ENCODE data around the gene ENHO. TPM values are rescaled to one million over a fixed set of nuclear protein-coding genes. Genes with fewer than 3 reads are reported as not detected.

ENHO gene
- total and polyA plus RNA-seq, 10 donors = 0.35 to 0.94 (median 0.81) TPM; not detected in 4

- Histone ChIP-seq H3K36me3 (no peaks in the 10 kb centered on the region), H3K4me3 (no peak overlapping the region), H3K9me3 (no peaks in the 10 kb centered on the region), H3K27me3 (replicated peaks in 1 of 7) (peaks cover 0 to 7% (median 0%) of the 10 kb centered on the region in 7 donors), H3K4me1 (peaks cover 0 to 8% (median under 1%) of the 10 kb centered on the region in 6 donors), H3K27ac (no peak overlapping the region)
- 84 to 91% (median 88%) methylated on average over 7 of the region's 7 CpGs for WGBS, 5 donors
- intact Hi-C loops (cut with DNase I; ENCODE audit: low total_unique reads) = loop anchor here (10.0 kb wide), 1 partner anchor 102 kb away; no protein-coding TSS in a partner anchor
- no peak for DNase-seq
- TF ChIP-seq POLR2A (IDR thresholded peaks at IDR 0.05) = no peak
- no peak for TF ChIP-seq CTCF (IDR thresholded peaks at IDR 0.05 in 8 of 11, conservative IDR thresholded peaks at IDR 0.05 in 3 of 11)
- TF ChIP-seq POLR2AphosphoS5 (IDR thresholded peaks at IDR 0.05) = no peak
Measured at GRCh38 chr9:34506623-34507022, 16.2 kb downstream of the ENHO start.

- WGBS, 5 donors = 70 to 83% (median 80%) methylated on average over 5 of the region's 5 CpGs
- Histone ChIP-seq H3K4me3 (no peak overlapping the region), H3K9me3 (no peaks in the 10 kb centered on the region), H3K4me1 (peaks cover 0 to 14% (median 4%) of the 10 kb centered on the region in 6 donors), H3K27me3 (replicated peaks in 1 of 7) (peaks cover 0 to 8% (median 0%) of the 10 kb centered on the region in 7 donors), H3K36me3 (no peaks in the 10 kb centered on the region), H3K27ac (peak overlapping the region in 2 of 8 donors; percentile 4 to 15)
- no peak for TF ChIP-seq CTCF (IDR thresholded peaks at IDR 0.05 in 8 of 11, conservative IDR thresholded peaks at IDR 0.05 in 3 of 11)
- no peak for TF ChIP-seq POLR2AphosphoS5 (IDR thresholded peaks at IDR 0.05)
- no peak for TF ChIP-seq POLR2A (IDR thresholded peaks at IDR 0.05)
- DNase-seq = no peak
- intact Hi-C loops (cut with DNase I; ENCODE audit: low total_unique reads) = loop anchor here (10.0 kb wide), 1 partner anchor 101 kb away; no protein-coding TSS in a partner anchor
Measured at GRCh38 chr9:34505370-34506120, 17.2 kb downstream of the ENHO start.

- Histone ChIP-seq H3K4me3 (no peak overlapping the region), H3K27me3 (replicated peaks in 1 of 7) (peaks cover 0 to 17% (median 0%) of the 10 kb centered on the region in 7 donors), H3K9me3 (no peaks in the 10 kb centered on the region), H3K4me1 (peaks cover 0 to 14% (median 4%) of the 10 kb centered on the region in 6 donors), H3K36me3 (no peaks in the 10 kb centered on the region), H3K27ac (no peak overlapping the region)
- TF ChIP-seq POLR2AphosphoS5 (IDR thresholded peaks at IDR 0.05) (no peak), CTCF (IDR thresholded peaks at IDR 0.05 in 8 of 11, conservative IDR thresholded peaks at IDR 0.05 in 3 of 11) (no peak), POLR2A (IDR thresholded peaks at IDR 0.05) (no peak)
- intact Hi-C loops (cut with DNase I; ENCODE audit: low total_unique reads) = loop anchor here (10.0 kb wide), 1 partner anchor 99 kb away; no protein-coding TSS in a partner anchor
- no peak for DNase-seq
Measured at GRCh38 chr9:34503406-34503805, 19.4 kb downstream of the ENHO start.

- Histone ChIP-seq H3K36me3 (no peaks in the 10 kb centered on the region), H3K27ac (no peak overlapping the region), H3K4me1 (peaks cover 0 to 14% (median 4%) of the 10 kb centered on the region in 6 donors), H3K27me3 (replicated peaks in 1 of 7) (peaks cover 0 to 17% (median 0%) of the 10 kb centered on the region in 7 donors), H3K9me3 (no peaks in the 10 kb centered on the region), H3K4me3 (no peak overlapping the region)
- DNase-seq = no peak
- intact Hi-C loops (cut with DNase I; ENCODE audit: low total_unique reads) = loop anchor here (10.0 kb wide), 1 partner anchor 98 kb away; no protein-coding TSS in a partner anchor
- 81 to 85% (median 82%) methylated on average over 6 of the region's 6 CpGs for WGBS, 5 donors
- TF ChIP-seq CTCF (IDR thresholded peaks at IDR 0.05 in 8 of 11, conservative IDR thresholded peaks at IDR 0.05 in 3 of 11) = no peak
- no peak for TF ChIP-seq POLR2AphosphoS5 (IDR thresholded peaks at IDR 0.05)
- TF ChIP-seq POLR2A (IDR thresholded peaks at IDR 0.05) = no peak
Measured at GRCh38 chr9:34502891-34503290, 19.9 kb downstream of the ENHO start.
